Astrocyte of the cerebellum (primary cell): ENCODE data around the gene SEC24D.

Experiments
- DNase-seq: peaks from one replicate; pipeline ENCODE4 v3.0.0-alpha.2; 2011; ENCODE audit warnings: low read depth
- H3K4me3 ChIP-seq: 2 replicates; pipeline ENCODE4 v1.5.1; 2011; ENCODE audit warnings: mild to moderate bottlenecking, low read depth, low read length, moderate library complexity
- in situ Hi-C: cut with HindIII; loops from 2 replicates; pipeline ENCODE4 v1.10.0; 2017; ENCODE audit warnings: low sequenced_read_pairs
- TF ChIP-seq, protein P1 (sequence below): IDR thresholded peaks from 2 replicates; pipeline ENCODE4 v1.5.1; 2012; ENCODE audit warnings: low read length, low read depth, moderate library complexity, mild to moderate bottlenecking; ENCODE audit errors: missing control alignments

SEC24D gene

DNA sequence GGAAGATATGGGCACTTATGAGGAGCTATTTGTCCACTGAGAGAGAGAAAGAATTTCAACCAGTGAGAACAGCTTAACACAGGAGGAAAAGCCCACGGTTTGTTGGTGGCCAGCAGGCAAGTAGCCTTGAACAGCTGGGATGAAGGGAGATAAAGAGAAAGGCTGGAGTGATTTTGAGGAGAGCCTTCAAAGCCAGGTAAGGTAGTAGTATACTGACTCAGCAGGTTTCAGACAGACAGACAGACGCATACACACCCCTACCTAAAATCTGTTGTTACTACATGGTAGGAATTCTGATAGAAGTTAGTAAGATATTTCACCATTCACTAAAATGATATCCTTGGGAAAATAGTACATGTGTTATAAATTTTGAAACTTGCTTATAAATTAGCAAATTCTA, 60.5 kb downstream of the SEC24D start:
- H3K4me3 ChIP-seq: no peak overlapping the region
- TF ChIP-seq, protein P1, sequence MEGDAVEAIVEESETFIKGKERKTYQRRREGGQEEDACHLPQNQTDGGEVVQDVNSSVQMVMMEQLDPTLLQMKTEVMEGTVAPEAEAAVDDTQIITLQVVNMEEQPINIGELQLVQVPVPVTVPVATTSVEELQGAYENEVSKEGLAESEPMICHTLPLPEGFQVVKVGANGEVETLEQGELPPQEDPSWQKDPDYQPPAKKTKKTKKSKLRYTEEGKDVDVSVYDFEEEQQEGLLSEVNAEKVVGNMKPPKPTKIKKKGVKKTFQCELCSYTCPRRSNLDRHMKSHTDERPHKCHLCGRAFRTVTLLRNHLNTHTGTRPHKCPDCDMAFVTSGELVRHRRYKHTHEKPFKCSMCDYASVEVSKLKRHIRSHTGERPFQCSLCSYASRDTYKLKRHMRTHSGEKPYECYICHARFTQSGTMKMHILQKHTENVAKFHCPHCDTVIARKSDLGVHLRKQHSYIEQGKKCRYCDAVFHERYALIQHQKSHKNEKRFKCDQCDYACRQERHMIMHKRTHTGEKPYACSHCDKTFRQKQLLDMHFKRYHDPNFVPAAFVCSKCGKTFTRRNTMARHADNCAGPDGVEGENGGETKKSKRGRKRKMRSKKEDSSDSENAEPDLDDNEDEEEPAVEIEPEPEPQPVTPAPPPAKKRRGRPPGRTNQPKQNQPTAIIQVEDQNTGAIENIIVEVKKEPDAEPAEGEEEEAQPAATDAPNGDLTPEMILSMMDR: no peak
- no peak for DNase-seq
- in situ Hi-C loops: no loop called here

DNA sequence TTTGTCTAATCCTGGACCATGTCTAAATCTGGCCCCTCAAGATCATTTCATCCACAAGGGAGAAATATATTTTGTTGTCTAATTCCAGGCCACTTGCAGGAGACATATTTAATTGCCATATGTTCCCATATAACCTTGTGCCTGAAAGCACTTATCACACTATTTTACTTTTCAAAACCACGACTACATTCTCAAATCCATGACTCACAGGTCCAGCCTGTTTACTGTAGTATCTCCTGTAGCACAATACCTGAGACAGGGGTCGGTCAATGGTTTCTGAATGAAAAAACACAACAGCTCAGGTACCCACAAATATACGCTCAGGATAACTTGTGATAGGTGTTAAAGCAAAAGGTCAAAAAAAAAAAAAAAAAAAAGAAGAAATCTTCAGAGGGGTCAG, 60.9 kb downstream of the SEC24D start:
- no peak overlapping the region for H3K4me3 ChIP-seq
- TF ChIP-seq, protein P1: no peak
- in situ Hi-C loops: no loop called here
- no peak for DNase-seq

DNA sequence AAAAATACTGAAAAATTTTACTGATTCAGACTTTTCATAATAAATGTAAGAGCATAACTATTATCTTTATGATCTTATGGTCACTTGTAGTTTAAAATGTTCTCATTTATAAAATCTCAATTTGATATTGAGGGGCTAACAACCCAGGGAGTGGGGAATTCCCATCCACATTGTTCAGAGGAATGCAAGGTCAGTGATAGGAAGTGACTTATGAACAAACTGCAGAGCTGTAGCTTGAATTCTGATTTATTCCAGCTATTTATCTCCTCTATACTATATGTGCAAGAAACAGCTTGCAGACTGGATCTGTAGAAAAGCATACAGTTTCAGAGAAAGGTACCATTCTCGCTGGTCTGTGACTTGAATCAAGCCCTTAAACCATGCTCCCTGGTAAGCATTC, 61.6 kb downstream of the SEC24D start:
- no peak overlapping the region for H3K4me3 ChIP-seq
- TF ChIP-seq, protein P1: no peak
- in situ Hi-C loops: no loop called here
- DNase-seq: no peak

DNA sequence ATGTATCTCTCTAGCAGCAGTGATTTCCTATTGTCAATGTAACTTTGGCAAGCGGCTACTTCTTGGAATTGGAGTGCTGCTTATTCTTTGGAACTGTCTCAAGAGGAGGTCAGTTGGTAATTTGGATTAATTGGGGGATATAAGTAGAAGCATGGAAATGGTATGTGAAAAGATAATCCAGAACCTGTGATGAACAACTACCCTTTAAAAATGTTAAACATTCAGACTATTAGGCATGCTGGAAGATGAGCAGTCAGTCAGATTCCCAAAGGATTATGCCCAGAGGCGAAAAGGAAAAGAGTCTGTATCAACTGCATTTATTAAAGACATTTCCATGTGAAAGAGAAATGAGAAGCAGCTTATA, 62.5 kb downstream of the SEC24D start:
- in situ Hi-C loops: no loop called here
- no peak for DNase-seq
- TF ChIP-seq, protein P1: no peak

DNA sequence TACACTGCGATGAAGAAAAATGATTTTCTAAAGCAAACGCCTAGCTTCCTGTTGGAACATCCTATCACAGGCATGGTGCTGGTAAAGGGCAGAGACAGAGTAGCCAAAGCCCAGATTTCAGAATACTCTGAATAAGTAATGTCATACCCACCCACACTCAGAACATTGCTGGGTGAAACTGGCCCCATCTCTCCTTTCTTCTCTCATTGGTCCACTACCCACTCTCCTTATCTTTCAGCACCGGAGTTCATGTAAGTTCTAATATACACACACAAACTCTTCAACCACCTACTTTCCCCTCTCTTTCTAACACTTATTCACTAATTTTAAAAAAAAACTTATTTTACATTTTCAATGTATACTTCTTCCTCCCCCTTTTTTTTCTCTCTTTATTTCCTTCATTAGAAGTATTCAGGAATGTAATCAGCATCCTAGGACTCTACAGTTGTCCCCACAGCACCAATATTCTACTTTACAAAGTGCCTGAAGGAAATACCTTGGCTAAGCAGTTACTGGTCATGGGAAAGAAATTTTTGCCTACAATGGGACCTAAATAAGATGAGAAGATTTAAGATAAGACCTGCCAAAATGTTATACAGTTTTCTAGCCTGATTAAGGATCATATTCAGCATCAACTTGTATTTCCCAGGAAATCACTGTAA, 63.0 kb downstream of the SEC24D start:
- H3K4me3 ChIP-seq: no peak overlapping the region
- no peak for DNase-seq
- in situ Hi-C loops: no loop called here
- TF ChIP-seq, protein P1: no peak

More for the DNA sequence above, 62.5 kb downstream of the SEC24D start:
- no peak overlapping the region for H3K4me3 ChIP-seq

DNA sequence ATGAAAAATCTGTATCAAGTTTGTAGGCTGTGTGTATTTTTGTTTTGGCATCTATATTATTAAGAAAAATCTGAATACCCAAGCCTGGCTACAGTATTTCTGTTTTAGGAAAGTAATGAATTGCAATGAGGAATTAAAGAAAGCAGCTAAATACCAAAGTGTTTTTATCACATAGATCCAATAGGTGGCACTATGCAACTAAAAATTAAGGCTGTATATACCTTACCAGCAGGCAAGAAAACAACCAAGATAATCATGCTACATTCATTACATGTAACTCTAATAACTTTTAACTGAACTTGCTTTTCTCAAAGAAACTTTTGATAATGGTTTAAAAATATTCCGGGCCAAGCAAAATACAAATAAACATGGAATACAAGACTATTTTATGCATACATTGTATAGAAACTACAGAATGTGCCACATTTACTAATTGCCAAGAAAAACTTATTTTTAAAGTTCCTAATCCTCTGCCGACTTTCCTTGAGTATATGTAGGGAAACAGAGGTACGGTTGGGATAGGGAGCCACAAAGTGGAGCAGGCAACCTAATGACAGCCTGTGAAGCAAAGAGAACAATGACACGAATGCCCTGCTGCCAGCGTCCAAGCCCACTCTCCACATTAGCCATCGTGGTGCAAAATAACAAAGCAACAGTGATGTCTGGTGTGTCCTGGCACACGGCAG, 63.7 kb downstream of the SEC24D start:
- no peak for DNase-seq
- in situ Hi-C loops: no loop called here
- TF ChIP-seq, protein P1: peak; percentile 15
- no peak overlapping the region for H3K4me3 ChIP-seq
